Activated CD8-positive, alpha-beta T cell treated with anti-CD3 and anti-CD28 coated beads for 36 hours (primary cell): ENCODE data around the gene ZBTB4. TPM values are rescaled to one million over a fixed set of nuclear protein-coding genes. Genes with fewer than 3 reads are reported as not detected.
A peak's percentile ranks its signal among the peaks of the same experiment; 100 is the strongest.

Experiments used
- ATAC-seq: fragments of 200-7000 bp; cut with Tn5 transposase; one replicate; pipeline ENCODE4 v1.10.0; 2021; ENCODE audit warnings: mild to moderate bottlenecking, moderate library complexity
- CTCF ChIA-PET: fragments of 350-600 bp; sonication (Branson Sonifier 250); formaldehyde crosslinking; loops from one replicate; lab custom pipeline; 2021; ENCODE audit warnings: antibody characterized with exemption; lab: Charles Lee
- POLR2A ChIA-PET: fragments of 350-600 bp; sonication (Branson Sonifier 250); formaldehyde crosslinking; loops from one replicate; lab custom pipeline; 2021; ENCODE audit warnings: antibody characterized with exemption; lab: Charles Lee
- DNase-seq: peaks from one replicate; pipeline ENCODE4 v3.0.0-alpha.2; 2020
- H3K27ac Mint-ChIP-seq: one replicate; pipeline ENCODE4 v1.8.0; 2021; ENCODE audit warnings: mild to moderate bottlenecking, mixed read lengths
- H3K27me3 Mint-ChIP-seq: one replicate; pipeline ENCODE4 v1.8.0; 2021; ENCODE audit warnings: mixed read lengths
- H3K36me3 Mint-ChIP-seq: one replicate; pipeline ENCODE4 v1.8.0; 2021; ENCODE audit warnings: low read depth, mixed read lengths
- H3K4me1 Mint-ChIP-seq: one replicate; pipeline ENCODE4 v1.8.0; 2021; ENCODE audit warnings: low read depth, mixed read lengths
- H3K4me3 Mint-ChIP-seq: one replicate; pipeline ENCODE4 v1.8.0; 2021; ENCODE audit warnings: mild to moderate bottlenecking, moderate library complexity, mixed read lengths
- H3K9me3 Mint-ChIP-seq: one replicate; pipeline ENCODE4 v1.8.0; 2021; ENCODE audit warnings: mixed read lengths
- CTCF ChIP-seq: fragments of 200-600 bp; IDR thresholded peaks from one replicate; pipeline ENCODE4 v1.8.0; 2022; ENCODE audit warnings: antibody characterized with exemption, mild to moderate bottlenecking
- intact Hi-C: fragments of 100-400 bp; cut with micrococcal nuclease; formaldehyde crosslinking; loops from one replicate; pipeline ENCODE4 v1.10.0; 2022
- total RNA-seq, 2 experiments: library from RNA; stranded (reverse); gene quantifications; one replicate each; pipeline ENCODE4 v1.2.3, GENCODE V29; 2021

ZBTB4 gene
- 10 to 100 TPM; 24.3 to 24.6 TPM for total RNA-seq

- ATAC-seq, result peak; percentile 5
- H3K27me3 Mint-ChIP-seq, result no peaks in the 10 kb centered on the region
- peak; percentile 63 for DNase-seq
- intact Hi-C loops, result loop anchor here (5.0 to 10.0 kb wide), 2 partner anchors 42 to 125 kb away; partner anchors contain the start of genes FGF11, KCTD11, TMEM102 and TMEM95
- ChIA-PET CTCF (interaction anchor here (1.0 to 6.6 kb wide), 4 partner anchors 35 to 124 kb away, joined by 3 to 49 read pairs (median 3); partner anchors contain the start of gene TMEM102), POLR2A (interaction anchor here (0.7 to 8.1 kb wide), 11 partner anchors 8 to 150 kb away, joined by 3 to 122 read pairs (median 6); partner anchors contain the start of genes NEURL4 and TMEM102)
- H3K27ac Mint-ChIP-seq, result peak within 1 kb of the TSS; percentile 95
- peaks cover 60% of the 10 kb centered on the region for H3K4me1 Mint-ChIP-seq
- H3K36me3 Mint-ChIP-seq, result peaks cover 20% of the 10 kb centered on the region
- no peaks in the 10 kb centered on the region for H3K9me3 Mint-ChIP-seq
- no peak for TF ChIP-seq CTCF
- H3K4me3 Mint-ChIP-seq, result peak within 1 kb of the TSS; percentile 96
Observed at GRCh38 chr17:7479213-7480088, at the start of gene ZBTB4. TSS of gene ZBTB4 (minus strand) at chr17:7479631. CDS start at chr17:7466801, 12,830 bp downstream.

GRCh38 chr17:7528842-7529241, 49.4 kb upstream of the ZBTB4 start:
- no peaks in the 10 kb centered on the region for H3K27me3 Mint-ChIP-seq
- H3K4me1 Mint-ChIP-seq, result no peaks in the 10 kb centered on the region
- no peak for ATAC-seq
- H3K4me3 Mint-ChIP-seq, result no peak overlapping the region
- peaks cover 6% of the 10 kb centered on the region for H3K36me3 Mint-ChIP-seq
- intact Hi-C loops, result no loop called here
- ChIA-PET POLR2A (interaction anchor here (0.6 kb wide), 1 partner anchor 24 kb away, joined by 3 read pairs; no protein-coding TSS in a partner anchor), CTCF (interaction anchor here (4.7 to 12.1 kb wide), 2 partner anchors 15 to 31 kb away, joined by 31 to 165 read pairs; partner anchors contain the start of genes SENP3 and TNFSF13)
- H3K9me3 Mint-ChIP-seq, result peaks cover 13% of the 10 kb centered on the region
- TF ChIP-seq CTCF, result no peak
- no peak for DNase-seq
- H3K27ac Mint-ChIP-seq, result no peak overlapping the region

- no peak overlapping the region for H3K27ac Mint-ChIP-seq
- CTCF ChIA-PET, result interaction anchor here (0.6 to 12.1 kb wide), 19 partner anchors 9 to 163 kb away, joined by 3 to 165 read pairs (median 4); partner anchors contain the start of genes SENP3, TMEM102, TNFSF12 and TNFSF13
- H3K36me3 Mint-ChIP-seq, result peaks cover 1% of the 10 kb centered on the region
Observed at GRCh38 chr17:7523033-7523432, 43.6 kb upstream of the ZBTB4 start.

GRCh38 chr17:7515911-7516610, 36.6 kb upstream of the ZBTB4 start:
- no peak for ATAC-seq
- CTCF ChIA-PET, result interaction anchor here (0.6 to 4.5 kb wide), 20 partner anchors 9 to 172 kb away, joined by 3 to 186 read pairs (median 6); partner anchors contain the start of genes MPDU1, SENP3, SOX15 and TMEM95
- DNase-seq, result no peak
- H3K27me3 Mint-ChIP-seq, result no peaks in the 10 kb centered on the region
- no peak overlapping the region for H3K4me3 Mint-ChIP-seq
- peaks cover 22% of the 10 kb centered on the region for H3K36me3 Mint-ChIP-seq
- H3K27ac Mint-ChIP-seq, result no peak overlapping the region
- POLR2A ChIA-PET, result interaction anchor here (1.2 to 1.8 kb wide), 7 partner anchors 29 to 80 kb away, joined by 4 to 10 read pairs (median 4); partner anchors contain the start of genes POLR2A and TNFSF13
- H3K9me3 Mint-ChIP-seq, result no peaks in the 10 kb centered on the region
- intact Hi-C loops, result no loop called here
- no peak for TF ChIP-seq CTCF
- H3K4me1 Mint-ChIP-seq, result no peaks in the 10 kb centered on the region

More at GRCh38 chr17:7523033-7523432, 43.6 kb upstream of the ZBTB4 start:
- Mint-ChIP-seq H3K9me3 (peaks cover 5% of the 10 kb centered on the region), H3K4me3 (no peak overlapping the region), H3K4me1 (peaks cover 3% of the 10 kb centered on the region), H3K27me3 (no peaks in the 10 kb centered on the region)
- DNase-seq, result peak; percentile 74
- intact Hi-C loops, result loop anchor here (5.0 kb wide), 1 partner anchor 39 kb away; the partner anchor contains the start of gene SENP3
- POLR2A ChIA-PET, result interaction anchor here (0.7 to 1.7 kb wide), 4 partner anchors 12 to 44 kb away, joined by 3 to 5 read pairs (median 4); partner anchors contain the start of genes SENP3 and ZBTB4
- peak; percentile 84 for TF ChIP-seq CTCF
- ATAC-seq, result peak; percentile 86
